GF-D8 (cell line): Measurements from ENCODE around the gene NAXE.
"Not testable (repeated sequence)": the region's sequence is repeated elsewhere in the genome, so short reads cannot be mapped to it uniquely, and the experiment has no call there.

Experiments used
- DNase-seq: peaks from one replicate; lab custom pipeline; 2025; lab: John Stamatoyannopoulos, UW

The NAXE gene

DNA sequence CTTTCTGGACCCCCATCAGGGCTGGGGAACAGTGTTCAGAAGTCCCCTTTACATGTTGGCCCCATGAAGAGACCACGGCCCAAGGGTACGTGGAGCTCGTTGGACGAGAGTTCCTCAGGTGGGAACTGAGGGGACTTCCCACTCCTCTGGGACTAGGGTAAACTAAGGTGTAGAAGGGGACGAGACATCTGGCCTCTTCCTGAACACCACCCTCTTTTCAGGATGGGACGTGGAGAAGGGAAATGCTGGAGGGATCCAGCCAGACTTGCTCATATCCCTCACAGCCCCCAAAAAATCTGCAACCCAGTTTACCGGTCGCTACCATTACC lies 2.0 kb downstream of the NAXE start:
- DNase-seq = no peak

GRCh38 chr1:156594190-156594589 lies 2.6 kb downstream of the NAXE start:
- DNase-seq = no peak

GRCh38 chr1:156595016-156595415 lies 3.4 kb downstream of the NAXE start:
- DNase-seq = no peak

- DNase-seq = no peak
These were observed 4.8 kb downstream of the NAXE start for GRCh38 chr1:156596426-156596825.

DNA sequence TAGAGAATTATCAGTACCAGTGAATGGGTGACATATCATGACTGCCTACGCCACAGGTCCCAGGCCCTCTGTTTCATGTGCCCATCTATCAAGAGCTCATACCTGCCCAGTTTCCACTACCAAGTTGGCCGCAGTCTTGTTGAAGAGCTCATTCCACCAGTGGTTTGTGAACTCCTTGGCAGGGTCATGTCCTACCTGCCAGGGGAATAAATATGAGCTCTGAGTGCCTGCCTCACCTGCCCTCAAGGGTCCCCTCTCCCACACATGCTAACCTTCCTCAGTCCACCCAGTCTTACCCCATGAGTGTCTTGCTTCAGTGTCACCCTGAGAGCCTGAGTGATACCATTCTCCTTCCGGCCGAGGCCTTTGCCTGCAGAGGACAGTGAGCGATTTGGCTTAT lies 6.5 kb downstream of the NAXE start:
- no peak for DNase-seq

DNA sequence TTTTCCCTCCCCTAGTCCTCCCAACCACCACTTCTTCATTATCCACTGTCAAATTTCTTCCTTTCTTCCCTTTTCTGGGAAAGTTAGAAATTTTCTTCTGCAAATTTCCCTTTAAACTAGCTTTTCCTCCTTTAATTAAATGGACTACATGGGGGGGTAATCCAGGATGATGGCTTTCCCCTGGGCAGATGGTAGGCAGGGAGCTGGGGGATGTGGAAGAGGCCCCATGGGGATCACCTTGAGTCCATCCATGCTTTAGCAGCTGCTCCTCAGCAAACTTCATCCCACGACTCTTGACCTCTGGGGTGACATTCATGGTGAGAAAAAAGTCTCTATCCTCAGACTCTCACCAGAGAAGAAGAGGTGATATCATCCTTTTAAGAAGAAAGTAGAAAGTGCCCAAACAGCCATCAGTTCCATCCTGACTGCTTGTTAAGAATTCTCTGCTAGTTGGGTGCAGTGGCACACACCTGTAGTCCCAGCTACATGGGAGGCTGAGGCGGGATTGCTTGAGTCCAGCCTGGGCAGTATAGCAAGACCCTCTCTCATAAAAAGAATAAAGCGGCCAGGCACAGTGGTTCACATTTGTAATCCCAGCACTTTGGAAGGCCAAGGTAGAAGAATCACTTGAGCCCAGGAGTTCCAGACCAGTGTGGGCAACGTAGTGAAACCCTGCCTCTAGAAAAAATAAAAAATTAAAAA lies 7.3 kb downstream of the NAXE start:
- no peak for DNase-seq

GRCh38 chr1:156599811-156600210 lies 8.2 kb downstream of the NAXE start:
- DNase-seq = peak; percentile 73

GRCh38 chr1:156600733-156601121 lies 9.2 kb downstream of the NAXE start:
- DNase-seq = no peak

DNA sequence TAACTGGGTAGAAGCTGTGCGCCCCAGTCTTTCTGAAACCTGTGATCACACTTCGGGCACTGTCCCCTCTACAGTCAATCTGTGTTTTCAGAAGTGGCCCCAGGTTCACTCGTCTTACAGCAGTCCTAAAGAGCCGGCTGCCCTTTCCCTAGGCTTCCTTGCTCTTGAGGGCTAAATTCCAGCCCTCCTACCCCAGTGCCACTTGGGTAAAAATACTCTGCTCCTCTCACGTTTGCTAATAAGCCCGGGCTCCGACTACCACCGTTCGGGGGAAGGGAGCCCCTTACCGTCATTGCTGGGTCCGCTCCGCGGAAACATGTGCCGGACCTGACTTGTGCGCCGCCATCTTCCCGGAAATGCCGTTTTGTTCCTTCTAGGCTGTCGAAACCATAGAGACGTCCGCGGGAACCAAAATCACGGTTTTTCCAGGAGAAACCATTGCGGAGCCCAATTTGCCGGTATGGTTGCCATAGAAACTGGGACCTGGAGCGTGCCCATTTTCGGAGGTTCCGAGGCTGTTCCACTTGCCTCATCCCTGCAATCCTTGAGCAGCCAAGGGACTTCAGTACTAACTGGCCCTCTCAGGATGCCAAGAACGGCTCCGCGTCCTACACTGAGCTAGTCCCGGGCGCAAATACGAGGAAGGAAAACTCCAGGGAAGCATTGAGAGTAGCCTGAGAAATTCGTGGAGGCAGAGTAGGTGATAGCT lies 9.7 kb downstream of the NAXE start, which contains the start of gene GPATCH4:
GPATCH4 (minus strand) TSS at position 358 of the 709 bp plus-strand sequence.
- DNase-seq = peak; percentile 47

DNA sequence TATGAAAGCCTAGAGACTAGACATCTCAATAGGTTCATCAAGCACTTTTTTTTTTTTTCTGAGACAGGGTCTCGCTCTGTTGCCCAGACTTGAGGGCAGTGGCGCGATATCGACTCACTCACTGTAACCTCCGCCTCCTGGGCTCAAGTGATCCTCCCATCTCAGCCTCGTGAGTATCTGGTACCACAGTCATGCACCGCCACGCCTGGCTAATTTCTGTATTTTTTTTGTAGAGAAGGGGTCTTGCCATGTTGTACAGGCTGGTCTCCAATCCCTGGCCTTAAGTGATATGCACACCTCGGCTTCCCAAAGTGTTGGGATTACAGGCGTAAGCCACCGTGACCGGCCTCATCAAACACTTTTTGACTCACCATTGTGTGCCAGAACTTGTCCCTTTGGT lies 10.3 kb downstream of the NAXE start:
- no peak for DNase-seq

DNA sequence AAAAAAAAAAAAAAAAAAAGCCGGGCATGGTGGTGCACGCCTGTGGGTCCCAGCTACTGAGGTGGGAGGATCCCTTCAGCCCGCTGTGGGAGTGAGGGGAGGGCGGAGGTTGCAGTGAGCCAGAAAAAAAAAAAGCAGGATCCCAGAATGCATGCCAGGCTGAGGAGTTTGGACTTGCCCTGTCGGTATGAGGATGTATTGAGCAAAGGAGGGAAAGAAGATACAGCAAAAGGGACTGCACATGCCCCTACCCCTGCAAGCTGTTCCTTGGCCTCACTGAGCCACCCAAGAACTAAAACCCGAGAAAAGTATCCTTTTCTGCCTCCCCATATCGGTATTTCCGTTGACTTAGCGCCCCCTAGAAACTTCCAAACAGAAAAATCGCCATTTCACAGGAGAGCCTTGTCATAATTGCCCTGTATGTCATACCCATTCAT lies 11.0 kb downstream of the NAXE start:
- DNase-seq = no peak

DNA sequence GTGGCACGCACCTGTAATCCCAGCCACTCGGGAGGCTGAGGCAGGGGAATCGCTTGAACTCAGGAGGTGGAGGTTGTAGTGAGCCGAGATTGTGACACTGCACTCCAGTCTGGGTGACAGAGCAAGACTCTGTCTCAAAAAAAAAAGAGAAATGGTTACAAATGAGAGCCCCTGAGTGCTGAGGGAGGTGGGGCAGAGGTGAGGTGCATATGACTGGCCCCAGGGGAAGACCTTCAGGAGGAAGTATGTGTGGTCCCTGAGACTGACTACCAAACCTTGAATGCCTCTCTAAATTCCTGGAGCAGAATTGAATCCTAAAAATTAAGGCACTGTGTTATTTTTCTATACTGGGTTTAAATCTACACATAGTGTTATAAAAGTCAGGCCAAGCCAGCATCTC lies 15.8 kb downstream of the NAXE start:
- not testable (repeated sequence) for DNase-seq

GRCh38 chr1:156608036-156608674 lies 16.6 kb downstream of the NAXE start:
- DNase-seq = peak; percentile 41

DNA sequence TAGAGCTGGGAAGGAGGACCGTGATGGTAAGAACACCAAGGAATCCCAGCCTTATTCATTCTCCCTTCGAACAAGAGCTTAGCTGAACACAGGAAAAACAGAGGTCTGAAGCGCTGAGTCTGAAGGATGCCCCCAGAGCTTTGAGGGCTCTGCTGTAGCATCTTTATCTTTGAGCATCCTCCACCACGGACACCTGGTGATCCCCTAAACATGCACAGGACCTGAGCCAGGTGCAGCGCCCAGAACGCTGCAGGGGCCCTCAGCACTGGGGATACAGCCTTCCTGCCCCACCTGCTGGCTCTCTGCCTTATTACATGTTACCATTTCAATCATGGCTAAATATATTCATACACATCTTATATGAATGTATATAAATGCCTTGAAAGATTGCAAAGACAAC lies 17.4 kb downstream of the NAXE start:
- no peak for DNase-seq

- DNase-seq = not testable (repeated sequence)
These were observed 18.5 kb downstream of the NAXE start for GRCh38 chr1:156610072-156610471.

DNA sequence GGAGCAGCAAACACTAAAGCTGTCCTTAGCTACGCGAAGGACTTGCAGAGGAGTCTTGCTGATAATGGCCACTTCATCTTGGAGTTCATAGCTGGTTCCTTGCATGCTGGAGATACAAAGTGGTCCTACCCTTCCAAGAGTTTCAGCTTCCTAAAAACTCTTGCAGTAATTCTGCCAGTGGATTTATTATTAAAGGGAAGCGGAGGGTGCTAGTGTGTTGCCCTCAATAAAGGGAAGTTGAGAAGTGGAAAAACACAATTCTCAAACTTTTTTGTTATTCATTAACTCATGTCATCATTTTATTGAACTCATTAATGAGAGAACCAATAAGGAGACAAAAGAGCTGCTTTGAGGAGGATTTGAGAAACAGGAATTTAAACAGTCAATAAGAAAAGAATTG lies 21.1 kb downstream of the NAXE start:
- DNase-seq = no peak

DNA sequence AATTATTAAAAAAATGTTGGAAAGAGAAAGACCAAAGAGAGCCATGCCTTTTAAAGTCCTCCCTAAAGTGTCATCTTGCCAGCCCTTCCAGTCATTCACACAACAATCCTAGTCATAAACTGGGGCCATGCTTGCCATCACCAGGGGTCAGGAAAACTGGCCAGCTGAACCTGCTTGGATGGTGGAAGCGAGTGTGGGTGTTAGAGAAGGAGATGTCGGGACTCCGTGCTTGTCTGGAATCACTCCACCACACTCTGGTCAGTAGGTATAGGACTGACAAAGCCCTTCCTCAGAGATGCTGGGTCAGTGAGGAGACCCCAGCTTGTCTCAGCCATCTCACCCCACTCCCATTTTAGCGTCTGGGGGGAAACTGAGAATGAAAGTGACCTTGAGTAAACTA lies 24.4 kb downstream of the NAXE start:
- DNase-seq = no peak

DNA sequence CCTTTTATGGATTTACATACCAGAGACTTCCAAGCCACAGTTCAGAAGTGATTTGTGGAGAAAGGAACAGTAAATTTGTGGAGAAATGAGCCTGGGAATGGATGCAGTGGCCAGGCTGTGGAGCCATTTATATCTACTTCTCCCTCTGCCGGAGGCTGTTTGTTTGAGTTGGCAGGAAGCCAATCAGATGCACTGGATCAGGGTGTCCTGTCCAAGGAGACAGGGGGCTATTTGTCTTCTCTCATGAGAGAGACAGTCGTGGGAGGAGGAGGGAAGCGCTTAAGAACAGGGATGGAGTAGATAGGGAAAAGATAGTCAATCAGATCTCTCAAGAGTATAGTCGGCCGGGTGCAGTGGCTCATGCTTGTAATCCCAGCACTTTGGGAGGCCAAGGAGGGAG lies 24.9 kb downstream of the NAXE start:
- DNase-seq = no peak

GRCh38 chr1:156618853-156619581 lies 27.4 kb downstream of the NAXE start, which contains the start of gene HAPLN2:
Gene HAPLN2 (plus strand): TSS chr1:156619415. CDS start chr1:156623491, 4,076 bp downstream.
- no peak for DNase-seq

DNA sequence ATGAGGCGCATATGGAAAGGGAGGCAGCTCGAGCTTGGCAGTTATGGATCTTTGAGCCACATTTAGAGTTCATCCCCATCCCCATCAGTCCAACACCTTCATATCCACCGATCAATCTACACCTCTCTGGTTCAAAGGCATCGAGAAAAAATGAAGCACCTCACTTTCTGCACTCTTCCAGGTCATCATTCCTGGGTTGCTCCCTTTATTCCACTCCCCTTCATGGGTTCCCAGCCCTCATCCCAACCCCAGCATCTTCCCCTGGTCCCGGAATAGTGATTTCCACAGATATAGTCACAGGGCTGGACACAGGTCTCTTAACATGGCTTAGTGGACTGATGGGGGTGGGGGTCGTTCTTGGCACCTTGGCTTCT lies 28.0 kb downstream of the NAXE start:
- no peak for DNase-seq

GRCh38 chr1:156622581-156623297 lies 31.2 kb downstream of the NAXE start:
- no peak for DNase-seq
